ENCODE data around the gene PHC2.

Gene PHC2

DNA sequence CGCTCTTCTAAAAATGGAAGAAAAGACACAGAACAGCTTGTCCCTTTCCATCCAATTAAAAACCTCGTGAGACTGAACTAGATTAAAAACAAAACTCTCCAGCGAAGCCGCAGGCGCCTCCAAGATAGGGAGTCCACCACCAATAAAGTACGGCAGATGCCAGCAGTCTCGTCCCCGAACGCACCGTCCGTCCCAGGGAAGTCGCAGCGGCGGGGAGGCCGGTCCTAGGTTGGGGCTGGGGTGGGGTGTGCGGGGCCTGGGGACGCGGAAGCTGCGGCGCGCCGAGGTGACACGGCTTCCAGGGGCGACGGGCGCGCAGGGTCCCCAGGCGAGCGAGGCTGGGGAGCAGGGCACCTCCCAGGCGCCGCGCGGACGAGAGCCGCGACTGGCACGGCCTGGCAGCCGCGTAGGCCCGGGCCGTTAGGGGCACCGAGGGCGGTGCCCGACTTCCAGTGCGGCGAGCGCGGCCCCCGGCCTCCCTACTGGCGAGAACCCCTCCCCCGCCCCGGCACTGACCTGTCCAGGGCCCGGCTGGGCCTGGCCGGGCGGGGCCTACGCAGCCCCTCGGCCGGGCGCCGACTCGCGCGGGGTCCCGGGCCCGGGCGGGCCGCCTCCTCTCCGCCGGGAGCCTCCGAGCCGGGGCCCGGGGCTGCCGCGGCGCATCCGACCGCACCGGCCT is 81.7 kb downstream of the PHC2 start:
- no peak for DNase-seq (ENCODE audit: low spot score)

DNA sequence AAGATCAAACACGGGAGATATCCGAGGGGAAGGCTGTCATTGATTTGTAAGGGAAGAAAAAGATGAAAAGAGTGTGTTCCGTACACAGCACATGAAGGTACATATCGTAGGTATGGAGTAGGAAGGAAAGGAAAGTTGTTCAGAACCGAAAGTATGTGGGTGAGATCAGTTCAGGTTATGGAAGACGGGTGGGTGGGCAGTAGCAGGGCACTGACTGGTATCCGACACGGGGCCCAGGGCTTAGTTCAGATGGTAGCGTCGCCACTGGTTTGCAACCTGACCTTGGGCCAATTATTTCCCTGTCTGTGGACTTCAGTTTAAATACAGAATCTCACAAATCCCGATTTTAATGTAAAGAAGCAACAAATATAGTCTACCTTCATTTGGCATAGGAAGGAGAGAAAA is 82.2 kb downstream of the PHC2 start:
- no peak for DNase-seq (ENCODE audit: low spot score)

- DNase-seq (ENCODE audit: low spot score), result no peak
Observed at GRCh38 chr1:33348194-33348593, 82.7 kb downstream of the PHC2 start.

DNA sequence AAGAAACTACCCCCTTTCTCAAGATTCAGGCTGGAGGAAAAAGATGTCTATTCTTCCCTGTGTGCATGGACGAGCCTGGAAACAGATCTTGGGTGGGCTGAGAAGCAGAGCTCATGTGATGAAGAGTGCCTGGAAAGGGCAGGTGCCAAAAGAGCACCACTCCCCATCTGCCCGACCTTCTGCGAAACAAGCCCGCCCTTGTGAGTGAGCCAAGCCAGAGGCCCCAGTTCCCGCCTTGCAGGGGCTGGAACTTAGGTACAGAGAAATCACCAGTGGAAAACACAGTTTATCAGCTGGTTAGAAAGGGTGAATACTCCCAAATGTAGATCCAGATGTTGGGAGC is 83.3 kb downstream of the PHC2 start:
- DNase-seq (ENCODE audit: low spot score), result no peak

DNA sequence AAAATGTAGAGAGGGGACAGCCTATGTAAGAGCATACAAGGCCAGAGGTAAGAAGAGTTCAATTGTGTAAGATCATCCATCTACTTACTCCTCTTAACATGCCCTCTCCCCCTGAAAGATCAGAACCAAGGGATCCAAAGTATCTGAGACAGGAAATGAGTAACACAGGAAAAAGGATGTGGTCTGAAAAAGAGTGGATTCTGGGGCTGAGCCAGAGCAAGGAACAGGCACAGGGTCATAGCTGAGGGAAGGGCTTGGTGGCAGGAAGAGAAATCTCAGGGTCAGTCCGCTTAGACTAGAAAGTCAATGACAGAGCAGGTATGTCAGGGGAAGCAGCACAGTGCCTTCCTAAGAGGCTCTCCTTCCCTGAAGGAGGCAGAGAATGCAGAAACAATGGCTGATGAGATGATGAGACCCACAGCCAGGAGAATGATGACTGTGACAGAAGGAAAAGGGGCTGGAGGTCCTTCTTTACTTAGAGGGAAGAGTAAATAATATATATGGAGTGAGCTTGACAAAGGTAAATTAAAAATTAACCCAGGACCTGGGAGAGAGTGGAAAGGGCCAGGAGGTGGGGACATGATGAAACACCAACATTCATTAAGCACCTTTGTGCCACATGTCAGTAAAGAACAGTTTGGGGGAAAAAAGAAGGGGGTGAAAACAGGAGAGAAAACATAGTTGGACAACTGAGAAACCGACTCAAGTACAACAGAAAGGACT is 83.8 kb downstream of the PHC2 start:
- no peak for DNase-seq (ENCODE audit: low spot score)

DNA sequence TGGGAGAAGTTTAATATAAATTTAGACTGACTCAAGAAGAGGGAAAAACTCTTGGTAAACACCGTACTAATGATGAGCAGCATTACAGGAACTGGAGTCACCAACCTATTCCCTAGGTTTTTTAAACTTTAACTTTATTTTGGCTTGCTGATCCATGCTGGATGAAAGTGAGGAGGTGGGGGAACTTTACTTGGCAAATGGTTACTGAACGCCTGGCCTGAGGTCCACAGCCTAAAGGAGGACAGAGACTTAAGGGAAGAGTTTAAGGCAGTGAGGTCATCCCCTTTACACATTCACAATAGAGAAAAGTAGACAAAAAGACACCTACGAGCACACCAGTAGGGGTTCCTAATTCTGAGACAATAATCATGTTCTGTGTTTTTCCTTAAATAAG is 84.4 kb downstream of the PHC2 start:
- no peak for DNase-seq (ENCODE audit: low spot score)

DNA sequence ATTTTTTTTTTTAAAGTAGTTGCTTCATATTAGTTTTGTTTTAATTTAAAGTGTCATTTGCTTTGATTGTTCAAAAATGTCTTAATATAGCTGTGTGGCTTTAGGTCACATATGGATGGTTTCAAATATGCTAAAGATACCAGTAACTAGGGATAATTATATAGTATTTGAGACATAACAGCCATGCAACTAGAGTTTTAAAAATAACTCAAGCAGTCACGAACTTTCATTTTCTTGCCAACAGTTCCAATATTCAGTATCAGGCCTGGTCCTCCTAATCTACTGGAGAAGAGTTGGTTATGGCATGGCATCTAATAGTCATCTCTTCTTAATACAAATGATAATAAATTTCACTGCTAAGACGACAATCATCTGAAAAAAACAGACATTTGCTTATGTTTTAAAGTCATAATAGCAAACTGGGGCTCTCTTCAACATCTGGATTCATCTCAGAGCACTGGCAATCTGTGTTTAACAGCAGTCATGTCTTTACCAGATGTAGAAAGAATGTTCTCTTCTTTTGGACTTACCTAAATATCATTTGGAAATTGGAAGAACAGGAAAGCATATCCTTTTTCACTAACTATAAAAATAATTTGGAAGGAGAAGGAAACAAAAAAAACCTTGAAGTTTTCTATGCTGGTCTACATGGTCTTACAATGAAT is 85.9 kb downstream of the PHC2 start:
- DNase-seq (ENCODE audit: low spot score), result no peak

GRCh38 chr1:33343539-33343938 is 87.4 kb downstream of the PHC2 start:
- no peak for DNase-seq (ENCODE audit: low spot score)

- DNase-seq (ENCODE audit: low spot score), result peak; percentile 76
Observed at GRCh38 chr1:33342041-33342723, 88.7 kb downstream of the PHC2 start.

DNA sequence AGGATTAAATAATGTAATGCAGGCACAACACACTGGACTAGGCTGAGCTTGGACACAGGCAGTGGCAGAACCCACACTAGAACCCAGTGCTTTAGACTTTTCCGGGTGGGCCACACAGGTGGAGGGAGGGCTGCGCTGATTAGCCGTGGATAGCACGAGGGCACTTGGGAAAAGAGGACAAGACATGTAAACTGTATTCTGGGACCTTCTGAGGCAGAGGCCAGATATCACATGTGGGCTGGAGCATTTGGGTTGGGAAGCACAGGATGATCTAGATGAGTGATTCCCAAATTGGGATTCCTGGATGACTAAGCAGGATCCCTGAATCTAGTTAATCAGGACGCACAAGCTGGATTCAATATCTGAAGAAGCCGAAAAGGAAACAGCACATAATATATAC is 89.7 kb downstream of the PHC2 start:
- no peak for DNase-seq (ENCODE audit: low spot score)

DNA sequence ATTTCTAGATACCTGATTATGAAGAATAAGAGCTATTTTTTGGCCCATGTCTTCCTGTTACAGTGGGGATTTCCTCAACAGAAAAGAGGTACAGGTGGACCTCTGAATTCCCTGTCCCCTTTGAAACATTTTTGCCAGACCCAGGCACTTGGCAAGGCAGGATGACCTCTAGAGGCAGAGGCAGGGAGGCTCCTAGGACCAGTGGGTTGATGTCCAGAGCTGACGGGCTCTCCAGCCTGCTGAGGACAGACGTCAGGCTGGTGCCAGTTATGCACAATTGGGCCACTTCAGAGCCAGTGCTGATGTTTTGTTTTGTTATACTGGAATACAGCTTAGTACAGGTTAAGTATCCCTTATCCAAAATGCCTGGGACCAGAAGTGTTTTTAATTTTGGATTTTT is 91.5 kb downstream of the PHC2 start:
- no peak for DNase-seq (ENCODE audit: low spot score)

DNA sequence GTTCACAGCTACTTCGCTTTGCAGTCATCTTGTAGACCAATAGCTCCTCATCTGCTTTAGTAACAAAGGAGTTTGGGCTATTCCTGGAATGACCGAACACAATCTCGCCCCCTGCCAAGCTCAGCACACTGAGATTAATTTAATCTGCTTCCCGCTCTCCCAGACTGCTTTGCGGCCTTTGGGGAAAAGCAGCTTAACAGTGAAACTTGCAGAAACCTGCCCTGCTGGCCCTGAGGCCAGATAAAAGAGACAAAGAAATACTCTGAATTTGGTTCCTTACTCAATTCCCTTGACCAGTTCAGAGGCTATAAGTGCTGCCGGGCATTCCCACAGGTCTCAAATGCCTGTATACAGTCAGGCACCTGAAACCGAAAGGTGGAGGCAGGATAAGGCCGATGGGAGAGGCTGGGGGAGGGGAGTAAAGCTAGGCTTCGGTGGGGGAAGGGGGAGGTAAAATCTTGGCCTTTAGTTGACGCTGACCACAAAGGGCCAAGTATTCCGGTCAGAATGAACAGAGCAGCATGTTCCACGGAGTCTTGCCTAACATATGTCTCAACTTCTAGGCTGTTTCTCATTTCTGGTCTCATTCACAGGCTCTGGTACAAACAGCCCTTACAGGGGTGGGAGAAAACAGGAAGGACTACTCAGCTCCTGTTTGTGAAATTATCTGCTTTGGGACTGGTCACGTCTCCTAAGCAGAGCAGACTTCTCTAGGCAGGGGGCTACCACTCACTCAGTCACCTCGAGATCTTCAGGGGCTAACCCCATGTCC is 92.3 kb downstream of the PHC2 start:
- no peak for DNase-seq (ENCODE audit: low spot score)

- DNase-seq (ENCODE audit: low spot score), result no peak
Observed at GRCh38 chr1:33338048-33338439, 92.9 kb downstream of the PHC2 start.

DNA sequence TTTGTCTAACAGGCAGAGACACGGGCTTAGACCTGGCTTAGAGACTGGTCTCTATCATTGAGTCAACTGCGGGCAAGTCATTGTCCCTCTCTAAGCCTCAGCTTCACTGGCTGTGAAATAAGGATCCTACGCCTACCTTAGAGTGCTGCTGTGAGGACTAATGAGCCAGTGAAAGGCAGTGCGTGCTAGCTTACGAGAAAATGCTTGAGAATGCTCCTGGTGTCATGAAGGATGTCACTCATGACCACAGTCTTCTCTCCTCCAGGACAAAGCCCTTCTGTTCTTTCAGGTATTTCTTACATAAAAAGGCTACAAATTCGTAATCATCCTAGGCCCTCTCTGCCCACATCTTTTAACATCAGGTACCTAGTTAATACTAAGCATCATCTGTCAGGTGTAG is 93.5 kb downstream of the PHC2 start:
- no peak for DNase-seq (ENCODE audit: low spot score)

GRCh38 chr1:33336580-33336979 is 94.3 kb downstream of the PHC2 start:
- DNase-seq (ENCODE audit: low spot score), result no peak

- DNase-seq (ENCODE audit: low spot score), result no peak
Observed at GRCh38 chr1:33335020-33335419, 95.9 kb downstream of the PHC2 start.

GRCh38 chr1:33334081-33334552 is 96.8 kb downstream of the PHC2 start:
- no peak for DNase-seq (ENCODE audit: low spot score)

DNA sequence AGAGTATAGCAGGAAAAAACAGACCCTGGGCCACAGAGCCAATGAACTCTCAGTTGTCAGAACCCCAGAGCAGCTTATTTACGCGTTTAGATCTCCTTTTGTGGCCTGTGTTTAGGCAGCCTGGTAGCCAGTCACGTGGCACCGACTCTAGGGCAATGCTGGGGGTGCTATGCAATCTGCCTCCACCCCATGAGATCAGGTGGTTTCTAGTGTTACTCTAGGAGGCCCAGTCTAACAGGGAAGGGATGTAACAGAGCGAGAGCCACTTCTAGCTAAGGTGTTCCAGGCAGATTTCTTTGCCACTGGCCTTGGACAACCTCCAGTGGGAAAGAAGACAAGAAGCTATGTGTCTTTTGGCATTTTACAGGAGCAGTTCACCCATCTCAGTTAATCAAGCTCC is 98.0 kb downstream of the PHC2 start:
- DNase-seq (ENCODE audit: low spot score), result no peak

DNA sequence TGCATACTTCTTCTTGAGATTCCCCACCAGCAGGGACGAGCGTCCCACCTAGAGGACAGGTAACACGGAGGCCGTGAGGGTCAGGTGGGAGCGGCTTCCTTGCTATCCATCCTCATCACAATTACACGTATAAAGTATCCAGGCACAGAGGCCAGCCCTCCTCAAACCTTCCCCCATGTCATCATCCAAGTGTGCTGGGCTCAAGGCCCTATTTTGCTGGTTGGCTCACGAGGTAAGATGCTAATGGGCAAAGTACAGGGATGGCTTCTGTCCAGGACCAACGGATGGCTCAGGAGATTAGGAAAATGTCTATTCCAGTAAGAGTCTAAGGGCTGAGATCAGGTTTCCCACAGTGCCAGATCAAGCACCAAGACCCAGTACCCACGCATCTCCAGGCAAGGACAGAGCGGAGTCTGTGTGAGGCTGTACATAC is 98.5 kb downstream of the PHC2 start:
- DNase-seq (ENCODE audit: low spot score), result no peak

DNA sequence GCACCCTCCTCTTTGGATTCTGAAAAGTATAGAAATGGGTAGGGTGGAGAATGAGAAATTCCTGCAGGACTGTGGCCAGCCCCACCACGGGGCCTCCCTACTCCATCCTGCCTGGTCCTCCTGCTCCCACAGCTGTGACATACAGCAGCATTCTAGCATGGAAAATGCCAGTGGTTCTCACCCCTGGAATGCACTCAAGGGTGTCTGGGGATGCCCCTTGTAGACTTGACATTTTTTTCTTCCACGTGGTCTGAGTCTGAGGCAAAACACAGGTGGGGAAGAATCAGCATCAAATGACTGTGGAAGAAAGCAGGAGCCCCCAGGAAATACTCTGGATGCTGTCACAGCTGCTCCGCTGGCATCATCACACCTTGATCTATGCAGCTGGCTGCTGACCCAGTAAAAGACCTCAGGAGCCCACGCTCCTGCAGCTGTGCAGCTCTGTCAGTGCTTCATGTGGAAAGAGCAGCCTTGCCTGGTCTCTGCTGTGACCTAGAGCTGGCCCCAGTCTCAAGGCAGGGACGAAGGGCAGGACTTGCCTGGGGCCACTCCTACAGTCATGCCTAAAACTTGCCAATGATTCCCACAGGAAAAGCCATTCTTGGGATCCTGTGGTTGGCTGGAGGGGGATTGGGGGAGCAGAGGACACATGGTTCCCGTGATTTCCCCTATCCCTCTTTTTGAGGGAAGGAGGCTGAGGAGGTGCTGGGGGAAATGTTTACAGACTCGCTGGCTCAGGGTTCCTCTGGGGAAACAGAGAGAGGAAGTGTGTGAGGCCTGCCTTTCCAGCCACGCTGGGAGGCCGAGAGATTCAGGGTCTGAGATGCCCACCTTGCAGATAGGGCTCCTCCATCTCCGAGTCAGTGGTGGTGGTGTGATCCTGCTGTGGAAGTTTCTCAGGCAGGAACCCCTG is 99.2 kb downstream of the PHC2 start:
- no peak for DNase-seq (ENCODE audit: low spot score)

- DNase-seq (ENCODE audit: low spot score), result no peak
Observed at GRCh38 chr1:33330906-33331305, 100.0 kb downstream of the PHC2 start.
